ENCODE measurements around the gene GABBR1. TPM values are rescaled to one million over a fixed set of nuclear protein-coding genes. Genes with fewer than 3 reads are reported as not detected.

The GABBR1 gene
- total RNA-seq, 1 donor from 2014 or later, result 19.0 TPM

- DNase-seq (ENCODE audit: missing footprints) (no peak), ATAC-seq (peak; percentile 28)
- intact Hi-C loops (cut with DNase I), result no loop called here
Observed at GRCh38 chr6:29656798-29657197, 23.8 kb upstream of the GABBR1 start, which contains the start of gene MOG. Gene MOG (plus strand): TSS chr6:29657092. CDS start chr6:29657210, 118 bp downstream.

GRCh38 chr6:29656157-29656556 is 23.2 kb upstream of the GABBR1 start:
- DNase-seq (ENCODE audit: missing footprints), result no peak
- intact Hi-C loops (cut with DNase I), result no loop called here
- ATAC-seq, result peak; percentile 92

- intact Hi-C loops (cut with DNase I), result no loop called here
- no peak for DNase-seq (ENCODE audit: missing footprints)
- ATAC-seq, result peak; percentile 30
Observed at GRCh38 chr6:29655658-29656057, 22.7 kb upstream of the GABBR1 start.

GRCh38 chr6:29653452-29654038 is 20.6 kb upstream of the GABBR1 start:
- DNase-seq (ENCODE audit: missing footprints) (no peak), ATAC-seq (no peak)
- intact Hi-C loops (cut with DNase I), result no loop called here

- ATAC-seq, result no peak
- DNase-seq (ENCODE audit: missing footprints), result no peak
- intact Hi-C loops (cut with DNase I), result no loop called here
Observed at GRCh38 chr6:29652198-29652584, 19.2 kb upstream of the GABBR1 start.

GRCh38 chr6:29651413-29652197 is 18.6 kb upstream of the GABBR1 start:
- intact Hi-C loops (cut with DNase I), result loop anchor here (2.0 kb wide), 1 partner anchor 33 kb away; no protein-coding TSS in a partner anchor
- no peak for DNase-seq (ENCODE audit: missing footprints)
- ATAC-seq, result no peak

GRCh38 chr6:29649701-29650673 is 17.0 kb upstream of the GABBR1 start:
- intact Hi-C loops (cut with DNase I), result loop anchor here (2.0 kb wide), 1 partner anchor 35 kb away; no protein-coding TSS in a partner anchor
- DNase-seq (ENCODE audit: missing footprints) (peak; percentile 98), ATAC-seq (peak; percentile 98)

- ATAC-seq, result no peak
- DNase-seq (ENCODE audit: missing footprints), result no peak
- intact Hi-C loops (cut with DNase I), result no loop called here
Observed at GRCh38 chr6:29647927-29648642, 15.1 kb upstream of the GABBR1 start.

- DNase-seq (ENCODE audit: missing footprints) (no peak), ATAC-seq (no peak)
- intact Hi-C loops (cut with DNase I), result no loop called here
Observed at GRCh38 chr6:29641430-29642148, 8.6 kb upstream of the GABBR1 start.

GRCh38 chr6:29637247-29637646 is 4.3 kb upstream of the GABBR1 start:
- ATAC-seq (no peak), DNase-seq (ENCODE audit: missing footprints) (no peak)
- intact Hi-C loops (cut with DNase I), result no loop called here

GRCh38 chr6:29633534-29633905 is 537 bp upstream of the GABBR1 start:
- DNase-seq (ENCODE audit: missing footprints) (no peak), ATAC-seq (peak; percentile 2)
- intact Hi-C loops (cut with DNase I), result no loop called here

- DNase-seq (ENCODE audit: missing footprints), result peak; percentile 86
- intact Hi-C loops (cut with DNase I), result no loop called here
Observed at GRCh38 chr6:29631860-29632731, 887 bp downstream of the GABBR1 start.

GRCh38 chr6:29631209-29631810 is 1.7 kb downstream of the GABBR1 start:
- DNase-seq (ENCODE audit: missing footprints) (no peak), ATAC-seq (no peak)
- intact Hi-C loops (cut with DNase I), result no loop called here

More at GRCh38 chr6:29631860-29632731, 887 bp downstream of the GABBR1 start:
- ATAC-seq, result peak; percentile 53

GRCh38 chr6:29630315-29630714 is 2.7 kb downstream of the GABBR1 start:
- ATAC-seq (no peak), DNase-seq (ENCODE audit: missing footprints) (no peak)
- intact Hi-C loops (cut with DNase I), result no loop called here

GRCh38 chr6:29629571-29629970 is 3.4 kb downstream of the GABBR1 start:
- no peak for DNase-seq (ENCODE audit: missing footprints)
- intact Hi-C loops (cut with DNase I), result no loop called here
- ATAC-seq, result no peak

GRCh38 chr6:29628419-29629281 is 4.3 kb downstream of the GABBR1 start:
- intact Hi-C loops (cut with DNase I), result no loop called here
- DNase-seq (ENCODE audit: missing footprints), result peak; percentile 80

More at GRCh38 chr6:29628419-29629281, 4.3 kb downstream of the GABBR1 start:
- peak; percentile 55 for ATAC-seq
